GM12892 (cell line): ENCODE measurements around the gene NKD2.

Experiments used
- POLR2A ChIP-seq: IDR thresholded peaks from 2 replicates; pipeline ENCODE4 v1.6.1; 2011; ENCODE audit warnings: low read depth, low read length, control low read depth
- POLR2AphosphoS5 ChIP-seq: IDR thresholded peaks from 2 replicates; pipeline ENCODE4 v1.6.1; 2011; ENCODE audit warnings: low read depth, low read length, control low read depth

- TF ChIP-seq POLR2AphosphoS5 (no peak), POLR2A (no peak)
Measured at GRCh38 chr5:1073239-1074102, 64.9 kb downstream of the NKD2 start.
